ENCODE results near the gene SPOCK2.
A peak's percentile ranks its signal among the peaks of the same experiment; 100 is the strongest.

SPOCK2 gene

DNA sequence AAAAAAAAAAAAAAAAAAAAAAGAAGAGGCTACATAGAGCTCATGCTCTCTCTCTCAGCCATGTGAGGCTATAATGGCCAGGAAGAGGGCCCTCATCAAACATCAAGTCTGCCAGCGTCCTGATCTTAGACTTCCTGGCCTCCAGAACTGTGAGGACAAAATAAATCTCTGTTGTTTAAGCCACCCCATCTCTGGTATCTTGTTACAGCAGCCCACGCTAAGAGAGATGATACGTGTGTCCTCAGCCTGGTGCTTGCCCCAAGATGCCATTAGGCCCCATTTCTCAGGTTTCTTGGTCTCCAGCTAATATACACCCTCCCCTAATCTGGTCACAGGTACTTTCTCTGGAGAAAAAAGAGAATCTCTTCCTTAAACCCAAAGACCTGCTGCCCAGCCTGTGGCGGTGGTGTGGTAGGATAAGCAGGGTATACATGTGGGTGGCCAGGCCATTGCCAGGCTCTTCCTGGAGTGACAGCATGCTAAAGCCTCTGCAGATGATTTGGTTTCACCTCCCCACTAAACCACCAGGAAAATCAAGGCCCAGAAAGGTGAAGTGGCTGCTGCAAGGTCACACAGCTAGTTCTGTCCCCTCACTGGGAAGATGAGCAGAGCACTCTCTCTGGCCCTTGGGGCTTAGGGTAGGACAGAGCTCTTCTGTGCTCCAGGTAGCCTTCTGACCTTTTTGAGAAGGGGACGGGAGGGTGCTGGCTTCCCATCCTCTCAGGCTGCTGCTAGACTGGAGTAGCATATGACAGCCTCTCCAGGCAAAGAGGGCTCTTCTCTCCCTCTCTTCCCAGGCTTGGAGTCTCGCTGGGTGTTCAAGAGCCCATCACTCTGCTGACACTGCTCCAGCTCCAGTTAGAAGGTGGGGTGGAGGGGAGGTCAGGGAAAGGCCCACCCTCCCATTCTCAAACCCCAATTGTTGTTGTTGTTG is 5.2 kb downstream of the SPOCK2 start:
- H3K4me3 ChIP-seq (ENCODE audit: low read length), result no peak overlapping the region
- DNase-seq (ENCODE audit: low read depth), result no peak
- TF ChIP-seq, protein P1, sequence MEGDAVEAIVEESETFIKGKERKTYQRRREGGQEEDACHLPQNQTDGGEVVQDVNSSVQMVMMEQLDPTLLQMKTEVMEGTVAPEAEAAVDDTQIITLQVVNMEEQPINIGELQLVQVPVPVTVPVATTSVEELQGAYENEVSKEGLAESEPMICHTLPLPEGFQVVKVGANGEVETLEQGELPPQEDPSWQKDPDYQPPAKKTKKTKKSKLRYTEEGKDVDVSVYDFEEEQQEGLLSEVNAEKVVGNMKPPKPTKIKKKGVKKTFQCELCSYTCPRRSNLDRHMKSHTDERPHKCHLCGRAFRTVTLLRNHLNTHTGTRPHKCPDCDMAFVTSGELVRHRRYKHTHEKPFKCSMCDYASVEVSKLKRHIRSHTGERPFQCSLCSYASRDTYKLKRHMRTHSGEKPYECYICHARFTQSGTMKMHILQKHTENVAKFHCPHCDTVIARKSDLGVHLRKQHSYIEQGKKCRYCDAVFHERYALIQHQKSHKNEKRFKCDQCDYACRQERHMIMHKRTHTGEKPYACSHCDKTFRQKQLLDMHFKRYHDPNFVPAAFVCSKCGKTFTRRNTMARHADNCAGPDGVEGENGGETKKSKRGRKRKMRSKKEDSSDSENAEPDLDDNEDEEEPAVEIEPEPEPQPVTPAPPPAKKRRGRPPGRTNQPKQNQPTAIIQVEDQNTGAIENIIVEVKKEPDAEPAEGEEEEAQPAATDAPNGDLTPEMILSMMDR (IDR thresholded peaks at IDR 0.05; ENCODE audit: insufficient read depth, low read depth, low read length, missing control alignments), result no peak

DNA sequence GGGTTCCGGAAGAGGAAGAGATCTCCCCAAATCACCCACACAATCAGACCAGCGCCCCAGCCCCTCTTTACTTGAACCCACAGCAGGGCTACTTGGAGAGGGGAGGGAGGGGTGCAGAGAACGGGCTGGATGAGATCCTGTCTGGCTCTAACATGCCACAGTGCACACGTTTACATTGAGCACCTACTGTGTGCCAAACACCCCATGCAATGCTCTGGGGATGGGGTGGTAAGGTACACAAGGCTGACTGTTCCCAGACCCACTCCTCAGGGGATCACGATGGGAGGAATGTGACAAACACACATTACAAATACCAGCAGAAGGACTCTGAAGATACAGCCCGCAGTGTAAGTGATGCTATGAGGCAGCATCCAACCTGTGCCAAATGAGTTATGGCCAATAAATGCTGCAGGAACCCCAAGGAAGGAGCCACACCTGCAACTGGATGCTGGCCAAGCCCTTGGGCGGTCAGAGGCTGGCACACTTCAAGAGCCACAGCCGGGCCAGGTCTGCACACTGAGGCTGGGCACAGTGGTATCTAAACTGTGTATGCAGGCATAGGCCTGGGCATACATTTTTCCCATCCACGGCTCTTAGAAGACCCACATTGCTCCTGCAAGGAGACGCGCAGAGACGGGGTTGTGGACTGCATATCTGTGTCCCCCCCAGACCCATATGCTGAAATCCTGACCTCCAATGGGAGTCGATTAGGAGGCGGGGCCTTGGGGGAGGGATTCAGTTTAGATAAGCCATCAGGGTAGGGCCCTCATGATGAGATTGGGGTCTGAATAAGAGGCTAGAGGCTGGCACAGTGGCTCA is 6.4 kb downstream of the SPOCK2 start:
- TF ChIP-seq, protein P1 (IDR thresholded peaks at IDR 0.05; ENCODE audit: insufficient read depth, low read depth, low read length, missing control alignments), result no peak
- no peak overlapping the region for H3K4me3 ChIP-seq (ENCODE audit: low read length)
- DNase-seq (ENCODE audit: low read depth), result peak; percentile 61

DNA sequence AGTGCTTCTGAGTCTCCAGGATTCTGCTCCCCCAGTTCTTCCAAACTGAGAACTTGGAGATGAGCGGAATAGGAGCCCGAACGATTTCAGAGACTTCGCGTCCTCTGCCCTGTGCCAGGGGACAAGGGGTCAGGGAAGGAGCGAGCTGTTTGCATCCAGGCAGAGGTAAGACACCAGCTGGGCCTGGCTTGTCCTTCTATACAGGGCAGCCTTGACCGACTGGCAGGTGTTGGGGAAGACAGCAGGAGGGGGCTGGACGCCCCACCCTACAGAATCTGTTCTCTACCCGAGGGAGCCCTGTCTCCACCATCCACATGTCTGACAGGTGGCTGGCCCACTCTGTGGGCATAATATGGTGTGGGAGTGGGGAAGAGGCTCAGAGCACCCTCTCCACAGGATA is 7.1 kb downstream of the SPOCK2 start:
- DNase-seq (ENCODE audit: low read depth), result no peak
- TF ChIP-seq, protein P1 (IDR thresholded peaks at IDR 0.05; ENCODE audit: insufficient read depth, low read depth, low read length, missing control alignments), result no peak
- H3K4me3 ChIP-seq (ENCODE audit: low read length), result no peak overlapping the region

DNA sequence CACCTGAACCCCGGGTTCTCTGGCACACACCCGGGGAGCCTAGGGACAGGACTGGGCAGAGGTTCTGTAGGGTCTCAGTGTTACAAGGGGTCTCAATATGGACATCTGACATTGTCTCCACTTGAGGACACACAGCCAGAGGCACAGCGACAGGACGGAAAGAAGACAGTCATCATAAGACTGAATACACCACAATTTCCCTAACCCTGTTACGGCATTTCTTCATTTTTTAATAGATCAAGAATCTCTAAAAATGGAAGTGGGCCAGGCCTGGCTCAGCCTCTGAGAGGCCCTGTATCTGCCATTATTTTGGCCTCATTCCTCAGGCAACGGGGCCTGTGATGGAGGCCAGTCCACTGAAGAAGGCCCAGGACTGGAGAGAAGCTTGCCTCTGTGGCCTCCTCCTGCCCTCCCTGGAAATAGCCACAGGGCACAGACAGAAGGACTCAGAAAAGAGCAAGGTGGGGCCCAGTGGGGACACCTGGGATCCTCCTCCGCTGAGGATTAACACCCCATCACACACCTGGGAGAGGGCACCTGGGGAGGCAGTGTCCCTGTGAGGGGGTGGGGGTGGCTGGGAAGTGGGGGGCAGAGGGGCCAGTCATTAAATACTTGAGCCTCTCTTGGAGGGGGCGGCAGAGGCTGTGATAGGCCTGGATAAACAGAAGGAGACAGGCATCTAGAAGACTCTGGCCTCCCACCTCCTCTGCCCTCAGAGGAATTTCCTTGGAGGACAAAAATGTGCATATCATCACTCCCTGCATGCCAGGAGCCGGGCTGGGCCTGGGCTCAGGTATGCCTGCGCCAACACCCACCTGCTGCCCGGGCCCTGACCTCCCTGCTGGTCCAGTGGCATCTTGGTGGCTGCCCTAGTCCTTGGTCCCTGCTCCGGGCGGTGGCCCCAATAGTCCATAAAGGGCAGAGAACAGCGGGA is 8.0 kb downstream of the SPOCK2 start:
- no peak for DNase-seq (ENCODE audit: low read depth)
- TF ChIP-seq, protein P1 (IDR thresholded peaks at IDR 0.05; ENCODE audit: insufficient read depth, low read depth, low read length, missing control alignments), result no peak
- no peak overlapping the region for H3K4me3 ChIP-seq (ENCODE audit: low read length)

DNA sequence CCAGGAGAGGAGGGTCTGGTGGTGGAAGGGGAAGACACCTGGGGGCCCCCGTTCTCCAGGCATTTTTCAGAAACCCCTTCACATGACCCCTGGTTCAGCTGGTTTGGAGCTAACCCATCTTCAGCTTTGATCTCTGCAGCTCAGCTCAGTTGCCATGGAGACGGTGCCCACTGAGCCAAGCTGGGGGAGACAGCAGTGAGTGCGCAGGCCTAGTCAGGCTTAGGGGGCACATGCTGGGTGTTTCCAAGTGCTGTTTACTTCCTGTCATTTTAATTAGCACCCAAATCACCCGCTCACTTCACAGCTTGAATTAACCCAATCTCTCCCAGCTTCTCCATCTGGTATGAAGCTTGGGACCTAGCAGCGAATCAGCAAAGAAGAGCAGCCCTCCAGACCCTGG is 9.0 kb downstream of the SPOCK2 start:
- no peak overlapping the region for H3K4me3 ChIP-seq (ENCODE audit: low read length)
- DNase-seq (ENCODE audit: low read depth), result no peak
- TF ChIP-seq, protein P1 (IDR thresholded peaks at IDR 0.05; ENCODE audit: insufficient read depth, low read depth, low read length, missing control alignments), result no peak

DNA sequence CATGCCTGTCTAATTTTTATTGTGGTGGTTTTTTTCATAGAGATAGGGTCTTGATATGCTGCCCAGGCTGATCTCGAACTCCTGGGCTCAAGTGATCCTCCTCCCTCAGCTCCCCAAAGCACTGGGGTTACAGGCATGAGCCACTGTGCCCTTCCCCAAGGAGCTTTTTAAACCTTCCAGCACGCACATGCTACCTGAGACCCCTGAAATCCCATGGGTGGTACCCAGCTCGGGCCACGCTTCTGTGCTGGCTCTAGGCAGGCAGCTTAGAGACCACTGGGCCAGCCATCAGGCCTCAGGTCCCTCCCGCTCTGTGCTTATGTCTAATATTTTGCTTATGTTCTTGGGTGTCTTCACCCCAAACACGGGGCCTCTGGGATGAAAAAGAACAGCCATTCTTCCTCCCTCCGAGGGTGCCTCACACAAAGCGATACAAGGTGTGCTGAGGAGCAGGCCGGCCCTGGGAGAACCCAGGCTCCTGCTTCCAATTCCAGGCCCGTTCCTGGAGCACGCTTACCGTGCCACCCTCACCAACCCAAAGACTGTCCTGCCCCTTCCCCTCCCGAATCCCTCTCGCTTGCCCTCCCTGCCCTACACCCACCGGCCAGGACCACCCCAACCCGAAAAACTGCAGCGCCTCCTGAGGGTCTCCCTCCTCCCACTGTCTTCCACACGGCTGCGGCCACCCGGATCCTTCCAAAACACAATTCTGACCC is 10.9 kb downstream of the SPOCK2 start:
- DNase-seq (ENCODE audit: low read depth), result no peak
- no peak overlapping the region for H3K4me3 ChIP-seq (ENCODE audit: low read length)
- TF ChIP-seq, protein P1 (IDR thresholded peaks at IDR 0.05; ENCODE audit: insufficient read depth, low read depth, low read length, missing control alignments), result no peak
